WTC11 (cell line): ENCODE results near the gene ZNF324. TPM values are rescaled to one million over a fixed set of nuclear protein-coding genes. Genes with fewer than 3 reads are reported as not detected.

Experiments used
- ATAC-seq: fragments of 200-7000 bp; cut with Tn5 transposase; 2 replicates; pipeline ENCODE4 v1.10.0; 2021; ENCODE audit warnings: mild to moderate bottlenecking, moderate library complexity
- CTCF ChIA-PET: fragments of 300-600 bp; sonication (Branson Sonifier 250); formaldehyde crosslinking; loops from one replicate; lab custom pipeline; 2021; ENCODE audit warnings: antibody characterized with exemption; lab: Charles Lee
- POLR2A ChIA-PET: fragments of 350-600 bp; sonication (Branson Sonifier 250); formaldehyde crosslinking; loops from one replicate; lab custom pipeline; 2021; ENCODE audit warnings: antibody characterized with exemption; lab: Charles Lee
- DNase-seq: peaks from one replicate; pipeline ENCODE4 v3.0.0; 2021; ENCODE audit warnings: low spot score
- H3K27ac Mint-ChIP-seq: 2 replicates; pipeline ENCODE4 v1.8.0; 2021; ENCODE audit warnings: mixed read lengths
- H3K27me3 Mint-ChIP-seq: 2 replicates; pipeline ENCODE4 v1.8.0; 2021; ENCODE audit warnings: low read depth, mild to moderate bottlenecking, moderate library complexity, mixed read lengths
- H3K36me3 Mint-ChIP-seq: 2 replicates; pipeline ENCODE4 v1.8.0; 2021; ENCODE audit warnings: mixed read lengths
- H3K4me1 Mint-ChIP-seq: 2 replicates; pipeline ENCODE4 v1.8.0; 2022; ENCODE audit warnings: mixed read lengths
- H3K4me3 Mint-ChIP-seq: 2 replicates; pipeline ENCODE4 v1.8.0; 2021; ENCODE audit warnings: mild to moderate bottlenecking, moderate library complexity, mixed read lengths
- H3K9me3 Mint-ChIP-seq: 2 replicates; pipeline ENCODE4 v1.8.0; 2021; ENCODE audit warnings: mixed read lengths
- E2F5 ChIP-seq: sonication (generic); formaldehyde crosslinking; IDR thresholded peaks from 2 replicates; pipeline ENCODE4 v1.8.1; 2022; ENCODE audit warnings: mild to moderate bottlenecking, moderate library complexity, missing genetic modification reagents
- FOXK1 ChIP-seq: sonication (generic); formaldehyde crosslinking; IDR thresholded peaks from 2 replicates; pipeline ENCODE4 v1.8.0; 2022; ENCODE audit warnings: mild to moderate bottlenecking, moderate library complexity, missing genetic modification reagents
- FOXP4 ChIP-seq: sonication (generic); formaldehyde crosslinking; IDR thresholded peaks from 2 replicates; pipeline ENCODE4 v1.8.0; 2022; ENCODE audit warnings: mild to moderate bottlenecking, missing genetic modification reagents
- GRHL2 ChIP-seq: fragments of 250-450 bp; sonication (Bioruptor Pico); IDR thresholded peaks from 2 replicates; pipeline ENCODE4 v1.8.0; 2022; ENCODE audit warnings: mild to moderate bottlenecking, moderate library complexity; ENCODE audit not compliant: insufficient replicate concordance, severe bottlenecking
- MXD4 ChIP-seq: fragments of 250-450 bp; sonication (Bioruptor Pico); IDR thresholded peaks from 2 replicates; pipeline ENCODE4 v1.8.0; 2021; ENCODE audit warnings: mild to moderate bottlenecking, moderate library complexity, borderline replicate concordance
- PRDM15 ChIP-seq: sonication (generic); formaldehyde crosslinking; IDR thresholded peaks from 2 replicates; pipeline ENCODE4 v1.8.0; 2022; ENCODE audit warnings: missing genetic modification reagents
- SP1 ChIP-seq: sonication (generic); formaldehyde crosslinking; conservative IDR thresholded peaks from 2 replicates; pipeline ENCODE4 v1.8.1; 2022; ENCODE audit warnings: missing genetic modification reagents
- TCF7 ChIP-seq: sonication (generic); formaldehyde crosslinking; IDR thresholded peaks from 2 replicates; pipeline ENCODE4 v1.8.0; 2022; ENCODE audit warnings: mild to moderate bottlenecking, low read depth, missing genetic modification reagents, moderate library complexity
- TP53 ChIP-seq: sonication (generic); formaldehyde crosslinking; IDR thresholded peaks from 2 replicates; pipeline ENCODE4 v1.8.1; 2023; ENCODE audit warnings: mild to moderate bottlenecking, missing genetic modification reagents
- ZBTB43 ChIP-seq: sonication (generic); formaldehyde crosslinking; IDR thresholded peaks from 2 replicates; pipeline ENCODE4 v1.8.1; 2023; ENCODE audit warnings: mild to moderate bottlenecking, missing genetic modification reagents
- ZNF232 ChIP-seq: sonication (generic); formaldehyde crosslinking; IDR thresholded peaks from 2 replicates; pipeline ENCODE4 v1.8.0; 2022; ENCODE audit warnings: mild to moderate bottlenecking, missing genetic modification reagents
- ZNF263 ChIP-seq: sonication (generic); formaldehyde crosslinking; IDR thresholded peaks from 2 replicates; pipeline ENCODE4 v1.8.1; 2022; ENCODE audit warnings: low read depth, mild to moderate bottlenecking, moderate library complexity, missing genetic modification reagents
- total RNA-seq: library from RNA; stranded (reverse); gene quantifications from 3 replicates; pipeline ENCODE4 v1.2.3, GENCODE V29; 2021
- TF ChIP-seq, protein P1 (sequence below): sonication (generic); formaldehyde crosslinking; IDR thresholded peaks from 2 replicates; pipeline ENCODE4 v1.8.1; 2022; ENCODE audit warnings: mild to moderate bottlenecking, missing genetic modification reagents, moderate library complexity, borderline replicate concordance
- TF ChIP-seq, protein P2 (sequence below): sonication (generic); formaldehyde crosslinking; IDR thresholded peaks from 2 replicates; pipeline ENCODE4 v1.8.1; 2023; ENCODE audit warnings: mild to moderate bottlenecking, missing genetic modification reagents, borderline replicate concordance

ZNF324 gene
- total RNA-seq, 1 experiment from 2014 or later: 5.9 TPM

DNA sequence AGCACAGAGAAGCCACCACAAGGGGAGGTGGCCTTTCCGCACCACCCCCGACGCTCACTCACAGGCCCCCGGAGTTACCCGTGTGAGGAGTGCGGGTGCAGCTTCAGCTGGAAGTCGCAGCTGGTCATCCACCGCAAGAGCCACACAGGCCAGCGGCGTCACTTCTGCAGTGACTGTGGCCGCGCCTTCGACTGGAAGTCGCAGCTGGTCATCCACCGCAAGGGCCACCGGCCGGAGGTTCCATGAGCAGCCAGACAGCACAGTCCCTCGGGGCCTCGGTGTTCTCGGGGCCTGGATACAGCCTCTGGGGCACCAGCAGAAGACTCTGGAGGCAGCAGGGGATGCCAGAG is 13.6 kb downstream of the ZNF324 start:
- POLR2A ChIA-PET: no interaction called here
- H3K9me3 Mint-ChIP-seq: no peaks in the 10 kb centered on the region
- CTCF ChIA-PET: interaction anchor here (0.8 kb wide), 1 partner anchor 39 kb away, joined by 3 read pairs; the partner anchor contains the start of gene ZBTB45
- no peak overlapping the region for H3K27ac Mint-ChIP-seq
- peaks cover 5% of the 10 kb centered on the region for H3K4me1 Mint-ChIP-seq
- no peak for DNase-seq
- TF ChIP-seq PRDM15 (CRISPR knock-in tag): no peak
- no peak for TF ChIP-seq TP53 (CRISPR knock-in tag)
- no peak for TF ChIP-seq GRHL2 (CRISPR knock-in tag)
- no peak for TF ChIP-seq SP1
- TF ChIP-seq FOXK1 (CRISPR knock-in tag): no peak
- TF ChIP-seq MXD4: no peak
- no peak for TF ChIP-seq FOXP4
- no peak for TF ChIP-seq TCF7 (CRISPR knock-in tag)
- TF ChIP-seq, protein P1, sequence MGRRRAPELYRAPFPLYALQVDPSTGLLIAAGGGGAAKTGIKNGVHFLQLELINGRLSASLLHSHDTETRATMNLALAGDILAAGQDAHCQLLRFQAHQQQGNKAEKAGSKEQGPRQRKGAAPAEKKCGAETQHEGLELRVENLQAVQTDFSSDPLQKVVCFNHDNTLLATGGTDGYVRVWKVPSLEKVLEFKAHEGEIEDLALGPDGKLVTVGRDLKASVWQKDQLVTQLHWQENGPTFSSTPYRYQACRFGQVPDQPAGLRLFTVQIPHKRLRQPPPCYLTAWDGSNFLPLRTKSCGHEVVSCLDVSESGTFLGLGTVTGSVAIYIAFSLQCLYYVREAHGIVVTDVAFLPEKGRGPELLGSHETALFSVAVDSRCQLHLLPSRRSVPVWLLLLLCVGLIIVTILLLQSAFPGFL: no peak
- TF ChIP-seq, protein P2, sequence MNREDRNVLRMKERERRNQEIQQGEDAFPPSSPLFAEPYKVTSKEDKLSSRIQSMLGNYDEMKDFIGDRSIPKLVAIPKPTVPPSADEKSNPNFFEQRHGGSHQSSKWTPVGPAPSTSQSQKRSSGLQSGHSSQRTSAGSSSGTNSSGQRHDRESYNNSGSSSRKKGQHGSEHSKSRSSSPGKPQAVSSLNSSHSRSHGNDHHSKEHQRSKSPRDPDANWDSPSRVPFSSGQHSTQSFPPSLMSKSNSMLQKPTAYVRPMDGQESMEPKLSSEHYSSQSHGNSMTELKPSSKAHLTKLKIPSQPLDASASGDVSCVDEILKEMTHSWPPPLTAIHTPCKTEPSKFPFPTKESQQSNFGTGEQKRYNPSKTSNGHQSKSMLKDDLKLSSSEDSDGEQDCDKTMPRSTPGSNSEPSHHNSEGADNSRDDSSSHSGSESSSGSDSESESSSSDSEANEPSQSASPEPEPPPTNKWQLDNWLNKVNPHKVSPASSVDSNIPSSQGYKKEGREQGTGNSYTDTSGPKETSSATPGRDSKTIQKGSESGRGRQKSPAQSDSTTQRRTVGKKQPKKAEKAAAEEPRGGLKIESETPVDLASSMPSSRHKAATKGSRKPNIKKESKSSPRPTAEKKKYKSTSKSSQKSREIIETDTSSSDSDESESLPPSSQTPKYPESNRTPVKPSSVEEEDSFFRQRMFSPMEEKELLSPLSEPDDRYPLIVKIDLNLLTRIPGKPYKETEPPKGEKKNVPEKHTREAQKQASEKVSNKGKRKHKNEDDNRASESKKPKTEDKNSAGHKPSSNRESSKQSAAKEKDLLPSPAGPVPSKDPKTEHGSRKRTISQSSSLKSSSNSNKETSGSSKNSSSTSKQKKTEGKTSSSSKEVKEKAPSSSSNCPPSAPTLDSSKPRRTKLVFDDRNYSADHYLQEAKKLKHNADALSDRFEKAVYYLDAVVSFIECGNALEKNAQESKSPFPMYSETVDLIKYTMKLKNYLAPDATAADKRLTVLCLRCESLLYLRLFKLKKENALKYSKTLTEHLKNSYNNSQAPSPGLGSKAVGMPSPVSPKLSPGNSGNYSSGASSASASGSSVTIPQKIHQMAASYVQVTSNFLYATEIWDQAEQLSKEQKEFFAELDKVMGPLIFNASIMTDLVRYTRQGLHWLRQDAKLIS (CRISPR knock-in tag): no peak
- no peak for TF ChIP-seq ZBTB43 (CRISPR knock-in tag)
- TF ChIP-seq ZNF263 (CRISPR knock-in tag): no peak
- no peak for TF ChIP-seq ZNF232 (CRISPR knock-in tag)
- no peak for TF ChIP-seq E2F5 (CRISPR knock-in tag)
- TF ChIP-seq, all 79 proteins: peak for 0
- H3K36me3 Mint-ChIP-seq: no peaks in the 10 kb centered on the region
- ATAC-seq: no peak
- H3K27me3 Mint-ChIP-seq: no peaks in the 10 kb centered on the region; the same call in none of the 2 replicates
- H3K4me3 Mint-ChIP-seq: no peak overlapping the region
